Transverse colon (tissue), 4 donors: ENCODE data around the gene C6orf62. TPM values are rescaled to one million over a fixed set of nuclear protein-coding genes. Genes with fewer than 3 reads are reported as not detected.
"Not testable (repeated sequence)": the region's sequence is repeated elsewhere in the genome, so short reads cannot be mapped to it uniquely, and the experiment has no call there.

Source experiments
- DNase-seq: peaks from one replicate; pipeline ENCODE4 v3.0.0-alpha.2; 2019
- H3K27ac ChIP-seq, 4 donors: fragments of 200-600 bp; sonication (generic); 2 replicates each; pipeline ENCODE4 v1.5.1; 2016 to 2018; ENCODE audit warnings: inconsistent platforms in 4 of 4
- H3K27me3 ChIP-seq: fragments of 200-600 bp; sonication (generic); 2 replicates; pipeline ENCODE4 v1.5.1; 2017; ENCODE audit warnings: inconsistent platforms
- H3K36me3 ChIP-seq, 4 donors: fragments of 200-600 bp; sonication (generic); 2 replicates each; pipeline ENCODE4 v1.5.1; 2017 to 2019; ENCODE audit warnings: inconsistent platforms in 4 of 4
- H3K4me1 ChIP-seq, 4 donors: fragments of 200-600 bp; sonication (generic); 2 replicates each; pipeline ENCODE4 v1.5.1; 2017 to 2020; ENCODE audit warnings: inconsistent platforms in 4 of 4
- H3K4me3 ChIP-seq, 4 donors: fragments of 200-600 bp; sonication (generic); 1 replicate in 1 of 4; 2 replicates in 3 of 4; pipeline versions ENCODE4 v1.5.1 to v1.6.1; 2017 to 2019; ENCODE audit warnings: inconsistent platforms in 4 of 4
- H3K9me3 ChIP-seq, 2 donors: fragments of 200-600 bp; sonication (generic); 2 replicates each; pipeline ENCODE4 v1.5.1; 2017 to 2019; ENCODE audit warnings: inconsistent platforms in 2 of 2
- EP300 ChIP-seq: sonication (generic); formaldehyde crosslinking; IDR thresholded peaks from one replicate; pipeline ENCODE4 v1.6.1; 2017; ENCODE audit warnings: antibody characterized with exemption, low read depth
- POLR2A ChIP-seq: fragments of 450-650 bp; IDR thresholded peaks from one replicate; pipeline ENCODE4 v1.6.1; 2016; ENCODE audit warnings: antibody characterized with exemption, mild to moderate bottlenecking, moderate library complexity
- POLR2AphosphoS5 ChIP-seq, 3 donors: sonication (generic); formaldehyde crosslinking; IDR thresholded peaks; one replicate each; pipeline ENCODE4 v1.6.1; 2016; ENCODE audit warnings: antibody characterized with exemption in 3 of 3
- WGBS, 2 donors: methylation state at CpG; one replicate each; pipeline ENCODE4 v1.1.5; 2018; ENCODE audit warnings: low coverage in 1 of 2; 5-methylcytosine and 5-hydroxymethylcytosine counted together
- in situ Hi-C, 4 donors: fragments of 200-750 bp; cut with MboI; loops; one replicate each; pipeline versions ENCODE4 v1.15.0 to v1.15.1; 2017; ENCODE audit warnings: low sequenced_read_pairs in 3 of 4, low pct_ligation_motif_present in 1 of 4, low pct_unique_long_range_greater_than_20kb in 1 of 4
- intact Hi-C: fragments of 100-400 bp; cut with DNase I; formaldehyde crosslinking; loops from one replicate; pipeline ENCODE4 v1.15.1; 2023; ENCODE audit warnings: low total_unique reads
- total RNA-seq, 4 donors: library from RNA; depleted of rRNA; stranded (reverse); fragments of >200 nt; gene quantifications; one replicate each; pipeline ENCODE4 v1.1.0, GENCODE V29; 2016
- TF ChIP-seq, protein P1 (sequence below), 5 experiments: fragments of 200-600 bp in 3 of 5; fragments of 450-650 bp in 2 of 5; sonication (generic) in 3 of 5; IDR thresholded peaks; 1 replicate in 2 of 5; 2 replicates in 3 of 5; pipeline ENCODE4 v1.5.1; 2016 to 2017; ENCODE audit warnings: antibody characterized with exemption in 5 of 5, inconsistent platforms in 3 of 5, mild to moderate bottlenecking in 2 of 5, moderate library complexity in 1 of 5

C6orf62 gene
- total RNA-seq, 4 donors from 2014 or later = 29.9 to 64.3 (median 40.9) TPM

DNA sequence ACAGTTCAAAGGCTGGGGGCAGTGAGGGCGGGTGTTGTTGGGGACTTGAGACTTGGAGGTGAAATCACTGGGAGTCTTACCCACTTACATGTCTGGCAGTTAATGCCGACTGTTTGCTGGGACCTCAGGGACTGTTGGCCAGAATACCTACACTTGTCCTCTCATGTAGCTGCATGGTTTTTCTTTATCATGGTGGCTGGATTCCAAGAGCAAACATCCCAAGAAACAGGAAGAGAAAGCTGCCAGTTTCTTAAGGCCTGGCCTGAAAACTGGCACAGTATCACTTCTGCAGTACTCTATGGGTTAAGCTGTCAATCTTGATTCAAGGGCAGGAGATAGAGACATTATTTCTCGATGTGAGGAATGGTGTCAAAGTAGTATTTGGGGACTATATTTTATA lies 19.8 kb upstream of the C6orf62 start:
- H3K36me3 ChIP-seq = no peaks in the 10 kb centered on the region
- peaks cover 0 to 8% (median 0%) of the 10 kb centered on the region in 4 donors for H3K4me1 ChIP-seq
- no peaks in the 10 kb centered on the region for H3K9me3 ChIP-seq
- intact Hi-C loops = no loop called here
- in situ Hi-C loops = no loop called here
- H3K27me3 ChIP-seq = no peaks in the 10 kb centered on the region
- no peak overlapping the region for H3K27ac ChIP-seq
- DNase-seq = no peak
- TF ChIP-seq POLR2A (no peak), POLR2AphosphoS5 (IDR thresholded peaks at IDR 0.05) (no peak), EP300 (no peak)
- TF ChIP-seq, protein P1, sequence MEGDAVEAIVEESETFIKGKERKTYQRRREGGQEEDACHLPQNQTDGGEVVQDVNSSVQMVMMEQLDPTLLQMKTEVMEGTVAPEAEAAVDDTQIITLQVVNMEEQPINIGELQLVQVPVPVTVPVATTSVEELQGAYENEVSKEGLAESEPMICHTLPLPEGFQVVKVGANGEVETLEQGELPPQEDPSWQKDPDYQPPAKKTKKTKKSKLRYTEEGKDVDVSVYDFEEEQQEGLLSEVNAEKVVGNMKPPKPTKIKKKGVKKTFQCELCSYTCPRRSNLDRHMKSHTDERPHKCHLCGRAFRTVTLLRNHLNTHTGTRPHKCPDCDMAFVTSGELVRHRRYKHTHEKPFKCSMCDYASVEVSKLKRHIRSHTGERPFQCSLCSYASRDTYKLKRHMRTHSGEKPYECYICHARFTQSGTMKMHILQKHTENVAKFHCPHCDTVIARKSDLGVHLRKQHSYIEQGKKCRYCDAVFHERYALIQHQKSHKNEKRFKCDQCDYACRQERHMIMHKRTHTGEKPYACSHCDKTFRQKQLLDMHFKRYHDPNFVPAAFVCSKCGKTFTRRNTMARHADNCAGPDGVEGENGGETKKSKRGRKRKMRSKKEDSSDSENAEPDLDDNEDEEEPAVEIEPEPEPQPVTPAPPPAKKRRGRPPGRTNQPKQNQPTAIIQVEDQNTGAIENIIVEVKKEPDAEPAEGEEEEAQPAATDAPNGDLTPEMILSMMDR (IDR thresholded peaks at IDR 0.05) = no peak
- 63 to 72% methylated on average over 3 of the region's 3 CpGs for WGBS, 2 donors
- H3K4me3 ChIP-seq = no peak overlapping the region

DNA sequence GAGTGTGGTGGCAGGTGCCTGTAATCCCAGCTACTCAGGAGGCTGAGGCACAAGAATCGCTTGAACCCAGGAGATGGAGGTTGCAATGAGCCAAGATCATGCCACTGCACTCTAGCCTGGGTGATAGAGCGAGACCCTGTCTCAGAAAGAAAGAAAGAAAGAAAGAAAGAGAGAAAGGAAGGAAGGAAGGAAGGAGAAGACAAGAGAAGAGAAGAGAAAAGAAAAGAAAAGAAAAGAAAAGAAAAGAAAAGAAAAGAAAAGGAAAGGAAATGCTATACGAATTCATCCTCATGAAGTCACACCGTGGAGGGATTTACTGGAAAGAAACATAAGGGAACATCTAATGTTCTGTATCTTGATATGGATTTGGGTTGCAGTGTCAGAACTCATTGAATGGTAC lies 15.8 kb upstream of the C6orf62 start:
- H3K27me3 ChIP-seq, H3K4me3 ChIP-seq, H3K27ac ChIP-seq, H3K4me1 ChIP-seq, in situ Hi-C loops, DNase-seq, intact Hi-C loops, H3K36me3 ChIP-seq: not testable (repeated sequence)
- 77 to 100% methylated on average over 4 of the region's 4 CpGs for WGBS, 2 donors
- peaks cover 10 to 19% of the 10 kb centered on the region in 2 donors for H3K9me3 ChIP-seq

DNA sequence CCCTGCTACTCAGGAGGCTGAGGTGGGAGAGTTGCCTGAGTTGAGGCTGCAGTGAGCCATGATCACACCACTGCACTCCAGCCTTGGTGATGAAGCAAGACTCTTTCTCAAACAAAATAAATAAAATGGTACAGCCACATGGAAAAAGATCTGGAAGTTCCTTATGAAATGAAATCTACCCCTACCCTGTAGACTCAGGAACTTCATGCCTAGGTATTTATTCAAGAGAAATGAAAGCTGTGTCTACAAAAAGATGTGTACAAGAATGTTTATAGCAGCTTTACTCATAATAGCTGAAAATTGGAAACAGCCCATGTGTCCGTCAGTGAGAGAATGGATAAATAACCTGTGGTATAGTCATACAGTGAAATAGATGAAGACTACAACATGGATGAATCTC lies 15.2 kb upstream of the C6orf62 start:
- Histone ChIP-seq H3K4me3 (no peak overlapping the region), H3K27ac (no peak overlapping the region)

DNA sequence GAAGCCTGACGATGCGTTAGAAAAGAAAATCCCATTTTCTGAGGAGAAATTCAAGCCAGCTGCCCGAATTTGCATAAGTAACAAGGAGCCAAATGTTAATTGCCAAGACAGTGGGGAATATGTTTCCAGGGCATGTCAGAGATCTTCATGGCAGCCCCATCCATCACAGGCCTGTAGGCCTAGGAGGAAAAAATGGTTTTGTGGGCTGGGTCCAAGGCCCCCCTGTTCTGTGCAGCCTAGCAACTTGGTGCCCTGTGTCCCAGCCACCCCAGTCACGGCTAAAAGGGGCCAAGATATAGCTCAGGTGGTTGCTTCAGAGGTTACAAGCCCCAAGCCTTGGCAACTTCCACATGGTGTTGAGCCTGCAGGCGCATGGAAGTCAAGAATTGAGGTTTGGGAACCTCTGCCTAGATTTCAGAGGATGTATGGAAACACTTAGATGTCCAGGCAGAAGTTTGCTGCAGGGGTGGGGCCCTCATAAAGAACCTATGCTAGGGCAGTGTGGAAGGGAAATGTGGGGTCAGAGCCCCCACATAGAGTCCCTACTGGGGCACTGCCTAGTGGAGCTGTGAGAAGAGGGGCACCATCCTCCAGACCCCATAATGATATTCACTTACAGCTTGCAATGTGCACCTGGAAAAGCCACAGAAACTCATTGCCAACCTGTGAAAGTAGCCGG lies 12.6 kb upstream of the C6orf62 start:
- H3K36me3 ChIP-seq, intact Hi-C loops, H3K4me3 ChIP-seq, in situ Hi-C loops, H3K27me3 ChIP-seq, H3K27ac ChIP-seq, H3K4me1 ChIP-seq, DNase-seq: not testable (repeated sequence)
- 83 to 96% methylated on average over 3 to 6 of the region's 6 CpGs for WGBS, 2 donors
- peaks cover 10 to 19% of the 10 kb centered on the region in 2 donors for H3K9me3 ChIP-seq

More for the DNA sequence above, 15.2 kb upstream of the C6orf62 start:
- no peaks in the 10 kb centered on the region for H3K36me3 ChIP-seq
- intact Hi-C loops = no loop called here
- no peak for DNase-seq
- no peaks in the 10 kb centered on the region for H3K27me3 ChIP-seq
- no peaks in the 10 kb centered on the region for H3K4me1 ChIP-seq
- in situ Hi-C loops = no loop called here
- H3K9me3 ChIP-seq = peaks cover 10 to 19% of the 10 kb centered on the region in 2 donors
- 97 to 100% methylated on average over 1 of the region's 1 CpG for WGBS, 2 donors
- TF ChIP-seq, protein P1 (IDR thresholded peaks at IDR 0.05) = no peak
- no peak for TF ChIP-seq POLR2AphosphoS5 (IDR thresholded peaks at IDR 0.05)
- TF ChIP-seq EP300 = no peak
- no peak for TF ChIP-seq POLR2A

DNA sequence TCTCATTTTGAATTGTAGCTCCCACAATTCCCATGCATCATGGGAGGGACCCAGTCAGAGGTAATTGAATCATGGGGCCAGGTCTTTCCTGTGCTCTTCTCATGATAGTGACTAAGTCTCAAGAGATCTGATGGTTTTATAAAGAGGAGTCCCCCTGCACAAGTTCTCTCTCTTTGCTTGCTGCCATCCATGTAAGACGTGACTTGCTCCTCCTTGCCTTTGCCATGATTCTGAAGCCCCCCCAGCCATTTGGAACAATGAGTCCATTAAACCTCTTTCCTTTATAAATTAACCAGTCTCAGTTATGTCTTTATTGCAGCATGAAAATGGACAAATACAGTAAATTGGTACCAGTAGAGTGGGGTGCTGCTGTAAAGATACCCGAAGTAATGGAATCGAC lies 11.7 kb upstream of the C6orf62 start:
- H3K4me3 ChIP-seq, H3K4me1 ChIP-seq, H3K27me3 ChIP-seq, H3K27ac ChIP-seq, intact Hi-C loops, DNase-seq, in situ Hi-C loops, H3K36me3 ChIP-seq: not testable (repeated sequence)
- WGBS, 2 donors = 94 to 100% methylated on average over 2 to 3 of the region's 3 CpGs
- H3K9me3 ChIP-seq = peaks cover 10 to 19% of the 10 kb centered on the region in 2 donors

DNA sequence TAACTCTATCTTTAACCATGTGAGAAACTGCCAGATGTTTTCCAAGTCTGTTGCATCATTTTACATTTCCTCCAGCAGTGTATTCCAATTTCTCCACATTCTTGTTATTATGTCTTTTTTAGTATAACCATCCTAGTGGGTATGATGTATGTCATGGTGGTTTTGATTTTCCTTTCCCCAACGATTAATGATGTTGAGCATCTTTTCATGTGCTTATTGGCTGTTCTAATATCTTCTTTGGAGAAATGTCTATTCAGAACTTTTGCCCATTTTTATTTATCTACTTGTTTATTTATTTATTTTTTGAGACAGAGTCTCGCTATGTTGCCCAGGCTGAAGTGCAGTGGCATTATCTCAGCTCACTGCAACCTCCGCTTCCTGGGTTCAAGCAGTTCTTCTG lies 4.3 kb upstream of the C6orf62 start:
- in situ Hi-C loops (no loop called here), intact Hi-C loops (no loop called here)
- TF ChIP-seq POLR2AphosphoS5 (IDR thresholded peaks at IDR 0.05) (no peak), POLR2A (no peak), EP300 (no peak)
- TF ChIP-seq, protein P1 (IDR thresholded peaks at IDR 0.05) = no peak
- Histone ChIP-seq H3K9me3 (no peaks in the 10 kb centered on the region), H3K4me1 (peaks cover 0 to 15% (median 9%) of the 10 kb centered on the region in 4 donors), H3K36me3 (no peaks in the 10 kb centered on the region), H3K27ac (no peak overlapping the region), H3K27me3 (no peaks in the 10 kb centered on the region), H3K4me3 (no peak overlapping the region)
- DNase-seq = no peak
- WGBS, 2 donors = 95 to 100% methylated on average over 2 to 3 of the region's 3 CpGs
